Measurements from ENCODE around the gene DNAH10. TPM values are rescaled to one million over a fixed set of nuclear protein-coding genes. Genes with fewer than 3 reads are reported as not detected.

Gene DNAH10
- total RNA-seq, 2 donors from 2014 or later, result 0.09 to 0.64 TPM

DNA sequence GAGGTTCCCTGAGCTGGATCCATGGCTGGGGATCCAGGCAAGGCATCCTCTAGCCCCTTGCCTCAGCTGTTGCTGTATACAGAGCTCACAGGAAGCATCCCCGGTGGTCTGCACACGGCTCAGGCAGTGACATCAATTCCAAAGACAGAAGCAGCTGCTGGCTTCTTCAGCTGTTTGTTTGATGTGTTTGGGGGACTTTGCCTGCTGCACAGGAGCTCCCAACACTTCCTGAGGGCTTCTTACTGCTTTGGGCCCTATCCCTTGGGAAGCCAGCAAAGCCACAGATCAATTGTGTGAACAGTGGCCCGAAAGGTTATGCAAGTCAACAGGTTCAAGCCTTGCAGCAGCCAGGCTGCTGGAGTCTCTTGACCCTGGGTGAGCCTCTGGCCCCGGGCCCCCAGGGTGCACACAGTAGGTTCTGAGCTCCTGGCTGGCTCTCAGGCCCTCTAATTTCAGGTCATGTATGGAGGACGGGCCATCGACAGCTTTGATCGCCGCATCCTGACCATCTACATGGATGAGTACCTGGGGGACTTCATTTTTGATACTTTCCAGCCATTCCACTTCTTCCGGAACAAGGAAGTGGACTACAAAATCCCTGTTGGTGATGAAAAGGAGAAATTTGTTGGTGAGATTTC is 168.0 kb downstream of the DNAH10 start:
- no peak overlapping the region for H3K9ac ChIP-seq (ENCODE audit: extremely low read depth, low read length, poor library complexity, severe bottlenecking)
- no peaks in the 10 kb centered on the region for H3K9me3 Mint-ChIP-seq
- H3K27me3 ChIP-seq (ENCODE audit: control insufficient read depth, insufficient read depth, low read length, poor library complexity, severe bottlenecking), result no peaks in the 10 kb centered on the region
- no peak overlapping the region for H3K4me3 ChIP-seq (ENCODE audit: low read length)
- WGBS, 2 experiments (ENCODE audit: insufficient coverage in 1 of 2, insufficient read length in 1 of 2), result 90 to 94% methylated on average over 7 to 9 of the region's 9 CpGs
- H3K9me3 ChIP-seq (ENCODE audit: control insufficient read depth, low read length), result no peaks in the 10 kb centered on the region
- no peak overlapping the region for H3K27ac ChIP-seq (ENCODE audit: low read depth, low read length)
- TF ChIP-seq, protein P1, sequence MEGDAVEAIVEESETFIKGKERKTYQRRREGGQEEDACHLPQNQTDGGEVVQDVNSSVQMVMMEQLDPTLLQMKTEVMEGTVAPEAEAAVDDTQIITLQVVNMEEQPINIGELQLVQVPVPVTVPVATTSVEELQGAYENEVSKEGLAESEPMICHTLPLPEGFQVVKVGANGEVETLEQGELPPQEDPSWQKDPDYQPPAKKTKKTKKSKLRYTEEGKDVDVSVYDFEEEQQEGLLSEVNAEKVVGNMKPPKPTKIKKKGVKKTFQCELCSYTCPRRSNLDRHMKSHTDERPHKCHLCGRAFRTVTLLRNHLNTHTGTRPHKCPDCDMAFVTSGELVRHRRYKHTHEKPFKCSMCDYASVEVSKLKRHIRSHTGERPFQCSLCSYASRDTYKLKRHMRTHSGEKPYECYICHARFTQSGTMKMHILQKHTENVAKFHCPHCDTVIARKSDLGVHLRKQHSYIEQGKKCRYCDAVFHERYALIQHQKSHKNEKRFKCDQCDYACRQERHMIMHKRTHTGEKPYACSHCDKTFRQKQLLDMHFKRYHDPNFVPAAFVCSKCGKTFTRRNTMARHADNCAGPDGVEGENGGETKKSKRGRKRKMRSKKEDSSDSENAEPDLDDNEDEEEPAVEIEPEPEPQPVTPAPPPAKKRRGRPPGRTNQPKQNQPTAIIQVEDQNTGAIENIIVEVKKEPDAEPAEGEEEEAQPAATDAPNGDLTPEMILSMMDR (conservative IDR thresholded peaks at IDR 0.05), result no peak
- no peak for DNase-seq
- H3K27ac Mint-ChIP-seq, result no peak overlapping the region
- H3K4me1 Mint-ChIP-seq, result no peaks in the 10 kb centered on the region
- no peaks in the 10 kb centered on the region for H3K36me3 ChIP-seq (ENCODE audit: control insufficient read depth, insufficient read depth, low read length)
- H3K36me3 Mint-ChIP-seq (ENCODE audit: low read depth), result no peaks in the 10 kb centered on the region
- H3K27me3 Mint-ChIP-seq (ENCODE audit: insufficient read depth), result peaks cover 5% of the 10 kb centered on the region
- H3K4me1 ChIP-seq (ENCODE audit: control insufficient read depth, insufficient read depth, low read length), result no peaks in the 10 kb centered on the region
- H3K4me3 Mint-ChIP-seq, result no peak overlapping the region

DNA sequence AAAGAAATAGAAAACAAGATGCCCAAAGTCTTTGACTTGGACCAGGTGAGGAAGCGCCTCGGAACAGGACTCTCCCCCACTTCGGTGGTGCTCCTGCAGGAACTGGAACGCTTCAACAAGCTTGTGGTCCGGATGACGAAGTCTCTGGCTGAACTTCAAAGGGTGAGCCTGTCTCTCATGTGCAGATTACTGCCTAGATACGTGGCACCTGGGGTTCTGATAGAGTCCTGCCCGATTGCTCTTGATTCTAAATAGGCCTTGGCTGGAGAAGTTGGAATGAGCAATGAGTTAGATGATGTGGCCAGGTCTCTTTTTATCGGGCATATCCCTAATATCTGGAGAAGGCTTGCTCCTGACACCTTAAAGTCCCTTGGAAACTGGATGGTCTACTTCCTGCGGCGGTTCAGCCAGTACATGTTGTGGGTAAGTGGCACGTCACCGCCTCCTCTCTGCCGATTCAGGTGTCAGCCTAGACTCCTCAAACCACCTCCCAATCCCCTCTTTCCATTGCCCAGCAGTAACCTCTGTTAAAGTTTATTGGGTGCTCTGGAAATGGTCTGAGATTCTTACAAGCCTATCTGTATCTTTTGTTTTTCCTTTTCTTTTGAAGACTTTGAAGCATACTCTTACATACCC is 169.7 kb downstream of the DNAH10 start:
- no peak overlapping the region for H3K4me3 ChIP-seq (ENCODE audit: low read length)
- H3K36me3 ChIP-seq (ENCODE audit: control insufficient read depth, insufficient read depth, low read length), result no peaks in the 10 kb centered on the region
- no peak for DNase-seq
- Mint-ChIP-seq H3K27ac (no peak overlapping the region), H3K9me3 (no peaks in the 10 kb centered on the region), H3K4me1 (no peaks in the 10 kb centered on the region), H3K36me3 (ENCODE audit: low read depth) (peaks cover 8% of the 10 kb centered on the region), H3K4me3 (no peak overlapping the region), H3K27me3 (ENCODE audit: insufficient read depth) (peaks cover 5% of the 10 kb centered on the region)
- no peaks in the 10 kb centered on the region for H3K4me1 ChIP-seq (ENCODE audit: control insufficient read depth, insufficient read depth, low read length)
- no peak overlapping the region for H3K27ac ChIP-seq (ENCODE audit: low read depth, low read length)
- no peaks in the 10 kb centered on the region for H3K9me3 ChIP-seq (ENCODE audit: control insufficient read depth, low read length)
- H3K27me3 ChIP-seq (ENCODE audit: control insufficient read depth, insufficient read depth, low read length, poor library complexity, severe bottlenecking), result no peaks in the 10 kb centered on the region
- no peak overlapping the region for H3K9ac ChIP-seq (ENCODE audit: extremely low read depth, low read length, poor library complexity, severe bottlenecking)
- WGBS, 2 experiments (ENCODE audit: insufficient coverage in 1 of 2, insufficient read length in 1 of 2), result 91 to 93% methylated on average over 11 to 14 of the region's 14 CpGs
- TF ChIP-seq, protein P1 (conservative IDR thresholded peaks at IDR 0.05), result no peak

DNA sequence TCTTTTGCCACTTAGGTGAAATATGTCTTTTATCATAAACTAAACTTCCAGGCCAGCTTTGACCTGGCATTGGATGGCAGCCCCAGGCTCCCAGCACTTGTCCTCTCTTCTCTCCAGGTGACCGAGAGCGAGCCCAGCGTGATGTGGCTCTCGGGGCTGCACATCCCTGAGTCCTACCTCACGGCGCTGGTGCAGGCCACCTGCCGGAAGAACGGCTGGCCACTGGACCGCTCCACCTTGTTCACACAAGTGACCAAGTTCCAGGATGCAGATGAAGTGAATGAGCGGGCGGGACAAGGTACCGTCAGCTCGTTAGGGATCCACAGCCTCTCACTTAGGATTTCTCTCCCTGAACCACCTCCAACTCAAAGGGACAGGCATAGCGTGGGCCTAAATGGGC is 171.1 kb downstream of the DNAH10 start:
- Histone ChIP-seq H3K4me1 (ENCODE audit: control insufficient read depth, insufficient read depth, low read length) (no peaks in the 10 kb centered on the region), H3K36me3 (ENCODE audit: control insufficient read depth, insufficient read depth, low read length) (no peaks in the 10 kb centered on the region), H3K9me3 (ENCODE audit: control insufficient read depth, low read length) (no peaks in the 10 kb centered on the region), H3K27ac (ENCODE audit: low read depth, low read length) (no peak overlapping the region), H3K4me3 (ENCODE audit: low read length) (no peak overlapping the region), H3K9ac (ENCODE audit: extremely low read depth, low read length, poor library complexity, severe bottlenecking) (no peak overlapping the region), H3K27me3 (ENCODE audit: control insufficient read depth, insufficient read depth, low read length, poor library complexity, severe bottlenecking) (no peaks in the 10 kb centered on the region)
- Mint-ChIP-seq H3K4me1 (no peaks in the 10 kb centered on the region), H3K4me3 (no peak overlapping the region), H3K9me3 (no peaks in the 10 kb centered on the region), H3K36me3 (ENCODE audit: low read depth) (peaks cover 13% of the 10 kb centered on the region), H3K27me3 (ENCODE audit: insufficient read depth) (peaks cover 3% of the 10 kb centered on the region), H3K27ac (no peak overlapping the region)
- DNase-seq, result no peak
- TF ChIP-seq, protein P1 (conservative IDR thresholded peaks at IDR 0.05), result no peak
- 94 to 95% methylated on average over 12 to 14 of the region's 14 CpGs for WGBS, 2 experiments (ENCODE audit: insufficient coverage in 1 of 2, insufficient read length in 1 of 2)
